GM21576 (cell line): ENCODE results near the gene JAGN1.
"Not testable (repeated sequence)": the region's sequence is repeated elsewhere in the genome, so short reads cannot be mapped to it uniquely, and the experiment has no call there.

Experiments used
- ATAC-seq: cut with Tn5 transposase; IDR thresholded peaks from one replicate; pipeline ENCODE4 v1.9.1; 2021; ENCODE audit warnings: mild to moderate bottlenecking, moderate library complexity; ENCODE audit not compliant: unreplicated experiment

Gene JAGN1

DNA sequence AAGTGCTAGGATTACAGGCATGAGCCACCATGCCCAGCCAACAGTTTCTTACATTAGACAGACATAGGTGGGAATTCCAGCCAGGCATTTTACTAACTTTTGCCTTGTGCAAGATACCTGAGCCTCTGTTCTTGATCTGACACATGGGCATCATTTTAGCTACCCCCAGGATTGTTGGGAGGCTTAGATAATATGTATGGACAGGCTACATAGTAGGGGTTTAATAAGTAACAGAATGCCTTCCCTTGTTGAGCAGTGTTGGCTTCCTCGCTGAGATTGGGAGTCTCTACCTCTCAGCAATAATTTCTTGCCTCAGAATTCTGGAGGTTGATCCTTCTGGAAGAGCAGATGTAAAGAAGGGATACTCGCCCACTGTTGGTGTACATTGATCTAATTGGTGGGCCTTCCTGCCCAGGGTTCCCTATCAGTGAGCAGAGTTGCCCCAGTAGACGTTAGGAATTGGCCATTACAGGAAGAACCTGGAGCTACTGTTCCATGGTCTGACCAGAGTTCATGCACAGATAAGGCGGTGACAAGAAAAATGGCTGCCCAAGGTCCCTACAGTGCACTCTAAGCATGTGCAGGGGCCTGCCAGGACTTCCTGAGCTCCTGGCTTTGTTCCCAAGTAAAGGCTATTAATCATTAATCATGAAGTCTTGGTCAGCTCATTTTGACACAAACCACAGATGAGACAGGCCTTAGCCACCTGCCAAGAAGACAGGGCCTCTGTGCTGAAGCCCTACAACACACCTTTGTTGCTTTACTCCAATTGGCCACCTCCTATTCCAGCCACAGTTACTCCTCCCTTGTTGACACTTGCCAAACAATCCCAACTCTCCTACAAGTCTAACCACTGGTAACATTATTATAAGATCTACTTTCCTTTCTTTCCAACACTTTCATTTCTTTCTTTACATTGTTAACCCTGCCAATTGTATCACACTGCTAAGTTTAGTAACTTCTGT is 7.3 kb downstream of the JAGN1 start:
- ATAC-seq, result no peak

DNA sequence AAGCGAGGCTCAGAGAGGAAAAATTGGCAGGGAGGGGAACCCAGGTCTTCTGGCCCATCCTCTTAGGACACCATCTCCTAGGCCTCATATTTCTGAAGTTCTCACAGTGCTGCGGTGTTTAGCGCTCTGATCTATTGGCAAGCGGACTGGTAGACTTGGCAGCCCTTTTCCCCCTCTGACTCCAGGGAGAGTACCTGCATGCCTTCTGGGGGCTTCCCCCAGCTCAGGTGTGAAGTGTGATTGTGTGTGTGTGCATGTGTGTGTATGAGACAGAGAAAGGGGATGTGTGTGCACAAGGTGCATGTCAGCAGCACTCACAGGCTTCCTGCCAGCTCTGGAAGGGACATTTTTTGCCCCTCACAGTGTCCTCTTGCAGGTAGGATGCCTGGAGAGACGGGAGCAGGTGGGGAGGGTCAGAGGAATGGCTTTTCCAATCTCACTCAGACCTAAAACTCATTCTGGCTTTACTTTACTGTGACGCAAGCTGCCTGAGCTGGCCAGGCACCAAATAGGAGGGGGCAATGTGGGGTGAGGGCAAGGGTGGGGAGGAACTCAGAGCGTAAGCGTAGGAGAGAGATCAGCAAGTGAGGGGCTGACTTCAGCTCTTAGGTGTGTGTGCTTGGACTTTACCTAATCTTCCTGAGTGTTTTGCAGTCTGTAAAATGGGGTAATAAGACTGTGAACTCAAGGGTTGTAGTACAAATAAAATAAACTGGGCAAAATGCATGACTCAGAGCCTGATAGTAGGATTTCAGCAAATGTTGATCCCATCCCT is 8.2 kb downstream of the JAGN1 start:
- no peak for ATAC-seq

DNA sequence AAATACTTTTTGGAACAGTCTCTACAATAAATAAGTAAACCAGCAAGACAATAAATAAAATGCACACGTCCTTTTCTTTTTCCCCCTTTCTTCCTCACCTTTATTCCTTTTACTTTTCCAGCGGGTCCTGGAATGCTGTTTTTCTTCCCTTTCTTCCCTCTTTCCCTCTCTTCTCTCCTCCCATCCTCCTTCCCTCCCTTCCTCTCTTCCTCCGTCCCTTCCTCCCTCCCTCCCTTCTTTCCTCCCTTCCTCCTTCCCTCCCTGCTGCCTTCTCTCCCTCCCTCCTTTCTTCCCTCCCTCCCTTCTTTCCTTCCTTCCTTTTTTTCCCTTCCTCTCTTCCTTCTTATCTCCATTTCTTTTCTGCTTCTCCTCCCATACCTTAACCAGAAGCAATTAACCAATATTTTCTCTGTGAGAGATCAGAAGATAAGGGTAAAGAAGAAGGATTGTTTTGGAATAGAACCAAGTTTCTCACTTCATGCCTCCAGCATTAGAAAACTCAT is 8.9 kb downstream of the JAGN1 start:
- no peak for ATAC-seq

DNA sequence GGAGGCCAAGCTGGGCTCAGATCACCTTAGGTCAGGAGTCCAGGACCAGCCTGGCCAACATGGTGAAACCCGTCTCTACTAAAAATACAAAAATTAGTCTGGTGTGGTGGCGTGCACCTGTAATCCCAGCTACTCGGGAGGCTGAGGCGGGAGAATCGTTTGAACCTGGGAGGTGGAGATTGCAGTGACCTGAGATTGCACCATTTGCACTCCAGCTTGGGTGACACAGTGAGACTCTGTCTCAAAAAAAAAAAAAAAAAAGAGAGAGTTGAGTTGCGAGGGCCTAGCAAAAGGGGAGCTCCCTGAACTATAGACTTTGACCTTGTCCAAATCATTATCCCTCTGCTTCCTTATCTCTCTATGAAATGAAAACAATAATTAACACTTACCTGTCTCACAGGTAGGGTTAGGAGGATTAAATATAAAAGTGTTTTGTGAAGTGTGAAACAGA is 10.6 kb downstream of the JAGN1 start:
- not testable (repeated sequence) for ATAC-seq

DNA sequence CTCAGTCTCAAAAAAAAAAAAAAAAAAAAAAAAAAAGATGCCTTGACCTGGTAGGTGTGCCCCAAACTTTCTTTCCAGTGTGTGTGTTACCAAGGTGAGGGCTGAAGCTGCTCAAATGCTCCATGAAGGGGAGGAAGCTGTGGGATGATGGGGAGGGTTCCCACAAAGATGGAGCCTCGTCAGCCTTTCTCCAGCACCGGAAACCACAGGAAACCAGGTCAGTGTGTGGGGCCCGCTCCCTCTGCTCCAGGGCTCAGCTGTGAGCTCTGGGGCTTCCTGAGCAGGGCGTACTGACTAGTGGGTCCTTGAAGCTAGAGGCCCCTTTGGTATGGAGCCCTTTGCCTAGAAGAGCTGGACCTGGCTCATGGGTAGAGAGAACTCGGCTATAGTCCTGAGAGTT is 11.6 kb downstream of the JAGN1 start:
- ATAC-seq, result no peak

DNA sequence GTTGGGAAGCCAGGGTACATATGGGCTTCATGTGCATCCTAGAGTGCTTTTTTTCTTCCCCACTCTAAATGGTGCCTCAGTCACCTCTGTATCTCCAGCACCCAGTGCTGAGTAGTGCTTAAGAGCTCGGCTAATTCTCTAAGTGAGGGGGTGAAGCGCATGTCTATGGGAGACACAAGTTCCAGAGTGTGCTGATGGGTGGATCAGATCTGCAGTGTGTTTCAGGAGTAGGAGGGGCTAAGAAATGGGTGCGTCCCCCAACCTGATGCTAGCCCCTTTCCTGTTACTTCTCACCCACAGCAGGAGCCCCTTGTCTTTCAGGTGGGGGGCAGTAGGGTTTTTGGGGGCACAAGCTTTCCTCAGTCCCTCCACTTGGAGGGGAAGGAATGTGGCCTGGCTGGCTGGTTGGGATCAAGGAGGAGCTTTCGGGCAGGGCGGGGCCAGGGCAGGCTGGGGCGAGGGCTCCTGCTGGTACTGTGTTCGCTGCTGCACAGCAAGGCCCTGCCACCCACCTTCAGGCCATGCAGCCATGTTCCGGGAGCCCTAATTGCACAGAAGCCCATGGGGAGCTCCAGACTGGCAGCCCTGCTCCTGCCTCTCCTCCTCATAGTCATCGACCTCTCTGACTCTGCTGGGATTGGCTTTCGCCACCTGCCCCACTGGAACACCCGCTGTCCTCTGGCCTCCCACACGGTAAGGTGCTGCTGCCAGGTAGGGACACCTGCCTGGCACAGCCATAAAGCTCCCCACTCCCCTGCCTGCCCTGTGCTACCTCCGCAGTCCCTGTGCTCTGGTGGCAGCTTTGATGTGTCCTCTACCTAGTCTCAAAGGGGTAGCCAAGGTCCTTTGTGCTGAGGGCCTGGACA is 12.2 kb downstream of the JAGN1 start, which contains the start of gene IL17RE:
IL17RE (plus strand) TSS at position 477 of the 866 bp plus-strand sequence; CDS start at position 562, 85 bp downstream.
- no peak for ATAC-seq

DNA sequence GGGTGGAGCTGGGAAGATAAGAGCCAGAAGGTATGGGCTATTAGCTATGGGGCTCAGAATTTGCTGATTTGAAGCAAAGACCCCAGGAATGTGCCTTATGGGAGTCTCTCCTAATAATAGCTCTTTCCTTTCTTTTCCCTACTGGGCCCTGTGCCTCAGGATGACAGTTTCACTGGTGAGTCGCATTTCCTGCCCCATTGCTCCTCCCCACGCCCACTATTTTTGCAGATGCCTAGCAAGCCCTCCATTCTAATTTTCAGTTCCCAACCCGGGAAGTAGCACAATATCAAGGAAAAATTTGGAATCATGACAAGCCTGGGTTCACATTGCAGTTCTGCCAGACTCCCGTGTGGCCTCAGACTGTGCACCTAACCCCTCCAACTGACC is 12.8 kb downstream of the JAGN1 start:
- no peak for ATAC-seq

DNA sequence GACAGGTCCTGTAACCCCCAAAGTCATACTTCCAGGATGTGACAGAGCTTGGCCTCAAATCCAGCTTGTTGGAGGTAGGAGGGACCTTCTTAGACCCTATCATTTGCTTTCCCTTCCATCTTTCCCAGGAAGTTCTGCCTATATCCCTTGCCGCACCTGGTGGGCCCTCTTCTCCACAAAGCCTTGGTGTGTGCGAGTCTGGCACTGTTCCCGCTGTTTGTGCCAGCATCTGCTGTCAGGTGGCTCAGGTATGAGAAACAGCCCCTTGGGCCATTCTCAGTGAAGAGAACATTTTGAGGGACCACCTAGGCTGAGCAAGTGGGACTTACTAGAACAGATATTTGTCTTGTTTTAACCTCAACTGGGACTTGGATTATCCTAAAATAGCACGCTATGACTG is 13.5 kb downstream of the JAGN1 start:
- no peak for ATAC-seq

DNA sequence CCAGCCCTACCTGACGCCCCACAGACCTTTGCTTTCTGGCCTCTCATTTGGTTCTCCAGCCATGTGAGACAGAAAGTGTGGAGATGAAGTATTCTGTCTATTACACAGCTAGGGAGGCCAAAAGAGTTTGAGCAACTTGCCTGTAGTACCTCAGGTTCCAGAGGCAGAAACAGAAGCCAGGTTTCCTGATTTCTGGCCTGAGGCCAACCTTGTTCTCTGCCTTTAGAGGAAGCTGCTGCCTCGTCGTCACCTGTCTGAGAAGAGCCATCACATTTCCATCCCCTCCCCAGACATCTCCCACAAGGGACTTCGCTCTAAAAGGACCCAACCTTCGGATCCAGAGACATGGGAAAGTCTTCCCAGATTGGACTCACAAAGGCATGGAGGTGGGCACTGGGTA is 16.1 kb downstream of the JAGN1 start:
- no peak for ATAC-seq

DNA sequence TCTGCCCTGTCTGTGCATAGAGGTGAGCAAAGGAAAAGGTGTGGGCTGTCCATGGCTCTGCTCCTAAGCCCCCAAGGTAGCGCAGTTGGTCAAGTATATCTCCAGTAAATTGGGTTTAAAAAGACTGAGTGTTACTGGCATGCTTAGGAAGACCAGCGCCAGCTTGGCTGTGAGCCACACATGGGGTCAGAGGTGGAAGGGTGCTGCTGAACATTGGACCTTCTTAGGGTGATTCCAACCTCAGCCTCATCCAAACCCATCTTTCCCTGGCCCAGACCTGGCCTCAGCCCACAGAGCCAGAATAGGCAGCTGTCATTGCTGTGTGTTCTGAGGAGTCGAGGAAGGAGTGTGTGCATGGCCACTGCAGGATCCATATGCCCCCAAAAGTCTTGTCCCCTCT is 17.9 kb downstream of the JAGN1 start:
- no peak for ATAC-seq

DNA sequence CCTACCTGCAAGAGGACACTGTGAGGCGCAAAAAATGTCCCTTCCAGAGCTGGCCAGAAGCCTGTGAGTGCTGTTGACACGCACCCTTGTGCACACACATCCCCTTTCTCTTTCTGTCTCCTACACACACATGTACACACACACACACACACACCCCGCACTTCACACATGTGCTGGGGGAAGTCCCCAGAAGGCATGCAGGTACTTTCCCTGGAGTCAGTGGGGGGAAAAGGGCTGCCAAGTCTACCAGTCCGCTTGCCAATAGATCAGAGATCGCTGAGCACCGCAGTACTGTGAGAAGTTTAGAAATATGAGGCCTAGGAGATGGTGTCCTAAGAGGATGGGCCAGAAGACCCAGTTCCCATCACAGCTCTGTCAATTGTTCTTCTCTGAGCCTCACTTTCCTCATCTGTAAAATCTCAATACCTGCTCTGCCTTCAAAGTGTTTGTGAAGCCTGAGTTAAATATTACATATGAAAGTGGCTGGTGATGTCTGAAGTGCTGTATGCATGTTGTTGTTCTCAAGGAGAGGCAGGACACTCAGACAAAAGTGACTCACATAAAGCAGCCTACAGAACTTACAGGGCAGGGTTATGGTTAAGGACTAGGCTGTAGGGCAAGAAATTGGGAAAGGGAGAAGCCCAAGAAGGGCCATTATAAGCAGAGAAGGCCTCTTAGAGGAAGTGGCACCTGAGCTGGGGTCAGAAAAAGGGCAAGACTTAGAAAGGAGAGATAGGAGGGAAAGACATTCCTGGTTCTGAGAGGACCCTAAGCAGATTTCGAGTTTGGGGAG is 19.0 kb downstream of the JAGN1 start:
- no peak for ATAC-seq

DNA sequence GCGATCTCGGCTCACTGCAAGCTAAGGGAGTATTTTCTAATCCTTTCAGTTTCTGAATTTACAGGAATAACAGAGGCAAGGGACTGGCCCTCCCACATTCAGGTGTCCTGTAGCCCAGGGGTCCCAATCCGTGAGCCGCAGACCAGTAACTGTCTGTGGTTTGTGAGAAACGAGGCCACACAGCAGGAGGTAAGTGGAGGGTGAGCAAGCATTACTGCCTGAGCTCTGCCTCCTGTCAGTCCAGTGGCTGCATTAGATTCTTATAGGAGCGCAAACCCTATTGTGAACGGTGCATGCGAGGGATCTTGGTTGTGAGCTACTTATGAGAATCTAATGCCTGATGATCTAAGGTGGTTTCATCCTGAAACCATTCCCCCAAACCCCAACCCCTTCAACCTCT is 21.5 kb downstream of the JAGN1 start:
- no peak for ATAC-seq

DNA sequence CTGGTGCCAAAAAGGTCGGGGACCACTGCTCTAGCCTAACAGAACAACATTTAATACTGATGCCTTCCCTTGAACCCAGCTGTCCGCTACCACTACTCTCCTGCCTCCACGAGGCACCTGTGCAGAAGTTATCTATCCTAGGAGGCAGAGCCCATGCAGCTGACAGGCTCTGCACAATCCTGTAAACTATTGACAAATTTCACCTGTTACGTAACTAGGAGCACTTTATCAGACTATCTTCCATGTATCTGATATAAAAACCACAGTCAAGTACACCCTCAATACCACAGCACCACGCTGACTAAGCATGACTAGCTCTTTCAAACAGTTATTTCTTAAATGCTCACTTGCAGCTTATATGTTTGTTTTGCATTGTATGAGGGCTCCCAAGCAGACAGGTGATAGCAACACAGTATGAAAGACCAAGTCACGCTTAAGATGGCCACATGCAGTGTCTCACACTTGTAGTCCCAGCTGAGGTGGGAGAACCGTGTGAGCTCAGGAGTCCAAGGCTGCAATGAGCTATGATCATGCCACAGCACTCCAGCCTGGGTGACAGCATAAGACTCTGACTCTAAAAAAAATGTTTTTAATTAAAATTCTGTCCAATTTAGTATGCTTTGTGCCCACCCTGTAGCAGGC is 22.0 kb downstream of the JAGN1 start:
- ATAC-seq, result no peak

DNA sequence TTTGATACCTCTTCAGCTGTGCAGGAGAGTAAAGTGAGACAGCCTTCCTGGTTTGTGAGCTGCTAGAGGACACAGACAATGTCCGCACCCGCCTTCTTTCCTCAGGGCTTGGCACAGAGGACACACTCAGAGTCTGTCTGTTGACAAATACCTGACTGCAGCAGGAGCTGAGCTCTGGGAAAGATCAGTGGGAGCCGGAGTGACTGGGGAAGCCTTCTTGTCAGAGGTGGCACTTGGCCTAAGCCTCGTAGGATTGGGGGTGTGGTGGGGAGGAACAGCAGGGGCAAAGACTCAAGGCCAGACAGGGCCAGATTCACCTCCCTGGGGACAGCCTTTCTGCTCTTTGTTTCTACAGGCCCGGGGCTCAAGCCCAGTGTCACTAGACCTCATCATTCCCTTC is 23.2 kb downstream of the JAGN1 start:
- no peak for ATAC-seq

DNA sequence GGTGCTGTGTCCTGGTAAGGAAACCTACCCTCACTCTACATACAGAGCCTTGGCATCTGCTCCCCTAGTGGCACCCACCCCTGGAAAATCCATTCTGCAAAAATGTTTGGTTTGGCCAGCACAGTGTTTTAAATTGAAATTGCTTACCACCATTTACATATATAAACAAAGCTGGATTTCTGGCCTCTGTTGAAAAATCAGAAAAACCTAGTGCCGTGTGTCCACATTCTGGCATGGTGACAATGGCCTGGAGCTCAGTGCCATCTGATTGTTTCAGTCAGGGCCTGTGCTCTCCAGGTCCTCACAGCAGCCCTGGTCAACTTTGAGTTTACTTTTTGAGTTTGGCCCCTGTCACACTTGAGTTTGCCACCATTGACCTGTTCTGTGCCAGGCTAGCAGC is 23.6 kb downstream of the JAGN1 start:
- no peak for ATAC-seq

DNA sequence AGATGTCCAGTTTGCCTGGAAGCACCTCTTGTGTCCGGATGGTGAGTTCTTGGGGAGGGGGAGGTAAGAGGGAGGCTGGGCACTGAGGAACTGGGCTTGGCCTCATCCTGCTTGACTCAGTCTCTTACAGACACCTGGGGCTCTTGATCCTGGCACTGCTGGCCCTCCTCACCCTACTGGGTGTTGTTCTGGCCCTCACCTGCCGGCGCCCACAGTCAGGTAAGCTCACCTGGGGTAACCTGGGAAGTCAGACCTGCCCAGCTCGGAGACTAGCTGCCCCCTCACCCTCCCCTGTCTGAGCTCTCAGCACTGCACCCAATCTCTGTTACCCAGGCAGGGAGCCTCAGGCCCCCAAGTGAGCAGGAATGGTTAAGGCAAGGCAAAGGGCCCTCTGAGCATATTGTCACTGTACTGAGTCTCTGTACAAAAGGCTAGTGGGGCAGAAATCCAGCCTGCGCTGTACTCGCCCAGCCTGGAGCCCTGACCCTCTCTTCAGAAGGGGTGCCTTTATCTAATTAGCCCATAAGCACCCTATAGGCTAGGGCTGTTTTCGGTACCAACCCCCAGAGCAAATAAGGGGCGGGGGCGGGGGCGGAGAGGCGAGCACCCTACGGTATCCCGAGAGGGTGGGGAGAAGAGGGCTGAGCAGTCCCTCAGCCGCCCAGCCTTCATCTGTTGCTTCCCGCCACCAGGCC is 24.3 kb downstream of the JAGN1 start:
- no peak for ATAC-seq

DNA sequence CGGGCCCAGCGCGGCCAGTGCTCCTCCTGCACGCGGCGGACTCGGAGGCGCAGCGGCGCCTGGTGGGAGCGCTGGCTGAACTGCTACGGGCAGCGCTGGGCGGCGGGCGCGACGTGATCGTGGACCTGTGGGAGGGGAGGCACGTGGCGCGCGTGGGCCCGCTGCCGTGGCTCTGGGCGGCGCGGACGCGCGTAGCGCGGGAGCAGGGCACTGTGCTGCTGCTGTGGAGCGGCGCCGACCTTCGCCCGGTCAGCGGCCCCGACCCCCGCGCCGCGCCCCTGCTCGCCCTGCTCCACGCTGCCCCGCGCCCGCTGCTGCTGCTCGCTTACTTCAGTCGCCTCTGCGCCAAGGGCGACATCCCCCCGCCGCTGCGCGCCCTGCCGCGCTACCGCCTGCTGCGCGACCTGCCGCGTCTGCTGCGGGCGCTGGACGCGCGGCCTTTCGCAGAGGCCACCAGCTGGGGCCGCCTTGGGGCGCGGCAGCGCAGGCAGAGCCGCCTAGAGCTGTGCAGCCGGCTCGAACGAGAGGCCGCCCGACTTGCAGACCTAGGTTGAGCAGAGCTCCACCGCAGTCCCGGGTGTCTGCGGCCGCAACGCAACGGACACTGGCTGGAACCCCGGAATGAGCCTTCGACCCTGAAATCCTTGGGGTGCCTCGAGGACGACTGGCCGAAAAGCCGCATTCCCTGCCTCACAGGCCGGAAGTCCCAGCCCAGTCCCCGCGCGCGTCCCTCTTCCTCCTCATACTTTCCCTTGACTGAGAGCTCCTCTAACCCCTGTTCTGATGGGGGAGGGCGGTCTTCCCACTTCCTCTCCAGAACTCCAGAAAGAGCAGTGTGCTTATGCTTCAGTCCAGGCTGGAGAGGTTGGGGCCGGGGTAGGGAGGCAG is 25.1 kb downstream of the JAGN1 start:
- no peak for ATAC-seq

DNA sequence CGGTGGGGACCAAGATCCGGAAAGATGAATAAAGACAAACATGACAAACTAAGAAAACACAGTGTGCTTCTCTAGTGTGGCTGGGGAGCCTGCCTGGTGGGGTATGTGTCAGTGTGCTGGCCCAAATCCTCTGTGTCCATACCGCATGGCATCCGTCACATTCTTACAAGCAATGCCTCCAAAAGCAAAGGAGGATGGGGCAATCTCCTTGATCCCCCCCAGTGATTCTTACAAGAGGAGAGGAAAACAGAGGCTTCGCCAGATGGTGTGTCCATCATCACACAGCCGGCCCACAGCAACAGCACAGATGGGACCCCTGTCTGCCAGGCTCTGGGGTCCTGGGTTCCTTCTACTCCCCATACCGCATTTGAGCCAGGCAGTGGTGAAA is 25.9 kb downstream of the JAGN1 start:
- no peak for ATAC-seq
